Cardiac fibroblast (primary cell): Measurements from ENCODE around the gene NGEF.

Experiments used
- DNase-seq, 2 donors: peaks; one replicate each; pipeline versions ENCODE4 v3.0.0 to v3.0.0-alpha.2; 2010; ENCODE audit warnings: low read depth in 2 of 2
- H3K4me3 ChIP-seq, 2 donors: replicated peaks in 1 of 2; 1 replicate in 1 of 2; 2 replicates in 1 of 2; pipeline ENCODE4 v1.5.1; 2011; ENCODE audit warnings: low read depth in 2 of 2, low read length in 2 of 2, mild to moderate bottlenecking in 2 of 2, moderate library complexity in 1 of 2
- TF ChIP-seq, protein P1 (sequence below): IDR thresholded peaks from one replicate; pipeline ENCODE4 v1.5.1; 2011; ENCODE audit warnings: low read depth, mild to moderate bottlenecking, low read length, inconsistent platforms

The NGEF gene

DNA sequence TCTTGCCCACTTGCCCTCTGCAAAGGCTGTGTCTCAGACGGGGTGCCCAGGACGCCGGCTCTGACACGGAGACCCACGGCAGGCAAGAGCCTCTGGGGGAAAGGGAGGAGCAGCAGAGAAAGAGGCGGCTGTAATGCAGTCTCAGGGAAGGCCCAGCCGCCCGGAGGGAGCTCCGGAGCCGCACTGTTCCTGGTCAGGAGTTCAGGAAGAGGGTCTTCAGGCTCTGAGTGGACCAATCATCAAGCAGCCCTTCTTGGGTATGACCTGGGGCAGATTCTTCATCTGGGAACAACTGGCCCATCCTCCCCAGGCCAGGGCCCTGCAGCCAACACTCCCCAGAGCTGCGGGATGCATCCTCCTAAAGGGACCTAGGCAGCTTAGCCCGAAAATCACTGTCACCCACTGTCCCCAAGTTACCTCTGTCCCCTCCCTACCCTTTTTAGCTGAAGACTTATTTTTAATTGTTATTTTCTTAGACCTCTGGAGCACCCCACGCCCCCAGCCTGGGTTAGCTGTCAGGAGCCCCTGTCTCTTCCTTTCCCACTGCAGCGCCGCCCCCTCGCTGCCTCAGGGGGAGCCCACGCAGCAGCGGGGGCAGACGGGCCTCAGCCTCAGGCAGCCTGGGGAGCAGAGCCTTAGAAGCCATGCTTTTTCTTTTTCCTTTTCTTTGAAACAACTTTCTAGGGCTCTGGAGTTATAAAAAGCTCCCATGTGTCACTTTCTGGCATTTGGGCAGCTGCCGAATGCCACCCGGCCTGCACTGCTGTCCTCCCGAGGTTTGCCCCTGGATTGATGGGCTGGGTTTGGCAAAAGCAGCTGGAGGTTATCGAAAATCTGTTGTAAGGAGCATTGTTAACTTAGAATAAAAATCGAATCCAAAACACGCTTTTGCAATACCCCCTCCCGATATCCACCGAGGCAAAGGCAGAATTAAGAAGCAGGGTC, 18.8 kb upstream of the NGEF start:
- TF ChIP-seq, protein P1, sequence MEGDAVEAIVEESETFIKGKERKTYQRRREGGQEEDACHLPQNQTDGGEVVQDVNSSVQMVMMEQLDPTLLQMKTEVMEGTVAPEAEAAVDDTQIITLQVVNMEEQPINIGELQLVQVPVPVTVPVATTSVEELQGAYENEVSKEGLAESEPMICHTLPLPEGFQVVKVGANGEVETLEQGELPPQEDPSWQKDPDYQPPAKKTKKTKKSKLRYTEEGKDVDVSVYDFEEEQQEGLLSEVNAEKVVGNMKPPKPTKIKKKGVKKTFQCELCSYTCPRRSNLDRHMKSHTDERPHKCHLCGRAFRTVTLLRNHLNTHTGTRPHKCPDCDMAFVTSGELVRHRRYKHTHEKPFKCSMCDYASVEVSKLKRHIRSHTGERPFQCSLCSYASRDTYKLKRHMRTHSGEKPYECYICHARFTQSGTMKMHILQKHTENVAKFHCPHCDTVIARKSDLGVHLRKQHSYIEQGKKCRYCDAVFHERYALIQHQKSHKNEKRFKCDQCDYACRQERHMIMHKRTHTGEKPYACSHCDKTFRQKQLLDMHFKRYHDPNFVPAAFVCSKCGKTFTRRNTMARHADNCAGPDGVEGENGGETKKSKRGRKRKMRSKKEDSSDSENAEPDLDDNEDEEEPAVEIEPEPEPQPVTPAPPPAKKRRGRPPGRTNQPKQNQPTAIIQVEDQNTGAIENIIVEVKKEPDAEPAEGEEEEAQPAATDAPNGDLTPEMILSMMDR, result no peak
- no peak for DNase-seq
- H3K4me3 ChIP-seq, result no peak overlapping the region

DNA sequence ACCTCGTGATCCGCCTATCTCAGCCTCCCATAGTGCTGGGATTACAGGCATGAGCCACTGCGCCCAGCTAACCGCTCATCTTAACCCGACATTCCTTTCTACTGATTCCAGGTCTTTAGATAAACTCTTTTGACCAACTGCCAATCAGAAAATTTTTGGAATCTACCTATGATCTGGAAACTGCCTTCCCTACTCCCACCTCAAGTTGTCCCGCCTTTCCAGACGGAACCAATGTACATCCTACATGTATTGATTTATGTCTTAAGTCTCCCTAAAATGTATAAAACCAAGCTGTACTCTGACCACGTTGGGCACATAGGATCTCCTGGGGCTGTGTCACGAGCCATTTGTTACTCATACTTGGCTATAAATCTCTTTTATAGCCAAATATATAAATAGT, 16.3 kb upstream of the NGEF start:
- TF ChIP-seq, protein P1, result no peak
- no peak overlapping the region for H3K4me3 ChIP-seq
- DNase-seq, result no peak

DNA sequence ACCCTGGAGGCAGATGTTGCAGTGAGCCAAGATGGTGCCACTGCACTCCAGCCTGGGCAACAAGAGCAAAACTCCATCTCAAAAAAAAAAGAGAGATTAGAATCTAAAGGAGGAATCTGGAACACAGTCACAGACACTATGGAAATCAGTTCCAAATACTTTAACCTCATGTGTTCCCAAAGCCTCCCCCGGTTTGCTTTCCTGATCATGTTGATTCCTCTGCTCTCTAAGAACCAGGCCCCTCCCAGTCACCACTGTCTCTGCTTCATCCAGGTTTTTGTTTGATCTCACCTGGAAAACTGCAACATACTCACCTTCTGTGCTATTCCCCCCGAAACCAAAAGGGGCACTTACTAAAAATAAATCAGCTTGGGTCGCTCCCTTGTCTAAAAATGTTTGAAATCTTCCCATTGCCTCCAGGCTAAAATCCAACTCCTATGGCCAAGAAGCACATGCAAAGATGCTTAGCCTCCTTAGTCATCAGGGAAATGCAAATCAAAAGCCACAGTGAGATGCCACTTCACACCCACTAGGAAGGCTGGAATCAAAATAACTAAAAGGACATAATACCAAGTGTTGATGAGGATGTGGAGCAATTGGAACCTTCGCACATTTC, 13.2 kb upstream of the NGEF start:
- TF ChIP-seq, protein P1, result no peak
- DNase-seq, result peak; percentile 39 to 54
- H3K4me3 ChIP-seq, result no peak overlapping the region

DNA sequence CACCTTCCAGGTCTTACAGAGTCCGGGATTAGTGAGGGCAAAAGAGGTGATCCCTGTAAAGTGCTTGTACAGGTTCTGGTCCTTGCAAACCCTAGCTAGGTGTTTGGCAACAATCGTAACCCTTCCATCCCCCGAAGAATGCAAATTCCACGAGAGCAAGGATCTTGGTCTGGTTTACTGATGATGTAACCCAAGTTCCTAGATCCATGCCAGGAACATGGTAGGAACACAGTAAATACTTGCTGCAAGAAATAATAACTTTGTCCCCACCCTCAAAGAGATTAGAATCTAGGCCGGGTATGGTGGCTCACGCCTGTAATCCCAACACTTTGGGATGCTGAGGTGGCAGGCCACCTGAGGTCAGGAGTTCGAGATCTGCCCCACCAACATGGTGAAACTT, 12.7 kb upstream of the NGEF start:
- TF ChIP-seq, protein P1, result no peak
- peak; percentile 13 to 17 for DNase-seq
- H3K4me3 ChIP-seq, result no peak overlapping the region

DNA sequence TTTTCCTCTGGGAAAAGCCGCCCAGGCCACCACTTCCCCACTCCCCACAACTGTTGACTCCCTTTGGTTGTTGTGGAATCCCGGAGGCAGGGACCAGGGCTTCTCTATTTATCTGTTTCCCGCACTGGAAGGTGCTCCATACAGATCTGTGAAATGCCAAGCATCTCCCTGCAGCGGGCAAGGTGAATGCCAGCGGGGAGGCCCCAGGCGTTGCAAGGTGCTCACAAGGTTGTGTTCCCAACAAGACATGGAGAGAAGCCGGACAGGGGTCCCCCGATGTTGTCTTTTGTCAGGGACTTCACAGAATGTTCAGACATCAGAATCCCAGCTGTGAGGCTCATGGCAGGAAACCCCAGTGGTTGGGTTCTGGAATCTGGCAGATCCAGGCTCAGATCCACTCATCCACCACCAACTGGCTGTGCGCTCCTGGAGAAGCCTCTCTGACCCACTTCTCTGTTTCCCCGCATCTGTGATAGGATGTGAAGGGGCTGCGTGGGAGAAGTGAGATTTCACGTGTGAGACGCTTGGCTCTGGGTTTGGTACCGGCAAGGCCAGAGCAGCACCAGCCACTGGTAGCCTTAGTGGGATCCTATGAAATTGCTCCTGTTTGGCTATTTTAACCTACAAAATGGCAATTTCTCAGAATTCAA, 10.8 kb upstream of the NGEF start:
- TF ChIP-seq, protein P1, result no peak
- H3K4me3 ChIP-seq, result no peak overlapping the region
- DNase-seq, result no peak

DNA sequence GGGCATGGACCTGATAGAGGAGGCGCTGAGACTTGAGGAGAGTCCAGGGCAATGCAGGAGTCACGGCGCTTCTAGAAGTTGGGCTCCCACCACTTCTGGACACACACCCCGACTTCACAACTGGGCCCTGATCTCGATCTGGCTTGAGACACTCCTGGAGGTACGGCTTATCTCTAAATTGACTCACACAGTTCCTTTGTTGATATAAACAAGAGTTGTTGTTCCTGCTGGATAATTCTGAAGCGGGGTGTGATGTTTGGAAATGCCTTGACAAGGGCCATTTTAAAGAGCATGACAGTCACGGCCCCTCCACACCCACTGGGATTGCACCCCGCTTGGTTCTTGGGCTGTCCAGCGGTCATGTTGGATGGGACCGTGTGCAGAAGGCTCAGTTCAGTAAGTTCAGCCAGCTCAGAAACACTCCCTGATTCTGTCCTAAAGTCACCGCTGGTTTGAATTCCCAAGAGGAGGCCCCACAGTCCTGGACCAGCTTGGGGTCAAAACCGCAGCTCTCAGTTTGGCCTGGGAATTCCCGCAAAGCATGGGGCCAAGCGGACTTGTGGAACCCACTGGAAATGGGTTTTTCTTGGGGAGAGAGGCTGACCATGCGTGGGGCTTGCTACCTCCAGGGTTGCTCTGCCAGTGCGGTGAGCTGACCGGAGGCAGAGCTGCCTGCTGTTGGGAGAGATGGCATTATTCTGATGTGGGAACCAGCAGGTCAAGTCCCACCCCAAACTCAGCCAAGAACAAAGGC, 10.1 kb upstream of the NGEF start:
- TF ChIP-seq, protein P1, result no peak
- no peak overlapping the region for H3K4me3 ChIP-seq
- DNase-seq, result no peak
